SU-DHL-6 (cell line): ENCODE measurements around the gene MAPT.

ENCODE experiments used
- H2AFZ ChIP-seq: fragments of 200-600 bp; sonication (generic); 2 replicates; pipeline ENCODE4 v1.6.1; 2014; ENCODE audit warnings: low read depth, mild to moderate bottlenecking, moderate library complexity, mixed read lengths, antibody characterized with exemption, low read length; ENCODE audit not compliant: severe bottlenecking
- H3F3A ChIP-seq: fragments of 200-600 bp; shearing (Covaris generic); 2 replicates; pipeline ENCODE4 v1.6.0; 2016; ENCODE audit warnings: antibody characterized with exemption, mild to moderate bottlenecking; ENCODE audit not compliant: insufficient read depth
- H3K27ac ChIP-seq: fragments of 200-600 bp; sonication (generic); 2 replicates; pipeline ENCODE4 v1.5.1; 2016; ENCODE audit warnings: low read depth, mild to moderate bottlenecking, low read length, moderate library complexity, mixed read lengths
- H3K27me3 ChIP-seq: fragments of 200-600 bp; sonication (generic), shearing (Covaris generic); 2 replicates; pipeline ENCODE4 v1.6.0; 2014; ENCODE audit warnings: mild to moderate bottlenecking, low read length
- H3K36me3 ChIP-seq: fragments of 200-600 bp; sonication (generic); 2 replicates; pipeline ENCODE4 v1.6.1; 2014; ENCODE audit warnings: mild to moderate bottlenecking, low read length, mixed read lengths
- H3K4me2 ChIP-seq: fragments of 300-600, 200-600 bp; shearing (Covaris generic), sonication (generic); 2 replicates; pipeline ENCODE4 v1.6.0; 2014; ENCODE audit warnings: low read length, low read depth, mild to moderate bottlenecking; ENCODE audit not compliant: poor library complexity, severe bottlenecking
- H3K4me3 ChIP-seq: fragments of 200-600 bp; sonication (generic); 2 replicates; pipeline ENCODE4 v1.5.1; 2014; ENCODE audit warnings: antibody characterized with exemption, low read length, mild to moderate bottlenecking, mixed read lengths; ENCODE audit not compliant: insufficient read depth, poor library complexity, severe bottlenecking
- H3K79me2 ChIP-seq: fragments of 200-600 bp; sonication (generic); 2 replicates; pipeline ENCODE4 v1.6.1; 2014; ENCODE audit warnings: mild to moderate bottlenecking, low read length, moderate library complexity; ENCODE audit not compliant: insufficient read depth
- H3K9ac ChIP-seq: fragments of 200-600 bp; sonication (generic); 2 replicates; pipeline ENCODE4 v1.7.0; 2014; ENCODE audit warnings: mild to moderate bottlenecking, low read length
- H3K9me2 ChIP-seq: fragments of 200-600 bp; sonication (generic); replicated peaks from 2 replicates; pipeline ENCODE4 v1.6.1; 2014; ENCODE audit warnings: low read length; ENCODE audit not compliant: insufficient read depth
- H3K9me3 ChIP-seq: fragments of 200-600 bp; sonication (generic); 2 replicates; pipeline ENCODE4 v1.6.1; 2014; ENCODE audit warnings: low read length, mixed read lengths; ENCODE audit not compliant: insufficient read depth
- H4K20me1 ChIP-seq: fragments of 200-600 bp; sonication (generic); 2 replicates; pipeline ENCODE4 v1.6.1; 2014; ENCODE audit warnings: low read depth, mild to moderate bottlenecking, antibody characterized with exemption, low read length, moderate library complexity, mixed read lengths
- EZH2phosphoT487 ChIP-seq: fragments of 200-600 bp; sonication (generic), shearing (Covaris generic); conservative IDR thresholded peaks from 2 replicates; pipeline ENCODE4 v1.6.1; 2018; ENCODE audit warnings: mild to moderate bottlenecking, antibody characterized with exemption, low read length, moderate library complexity, mixed read lengths
- TF ChIP-seq, protein P1 (sequence below): fragments of 200-600 bp; sonication (generic); IDR thresholded peaks from one replicate; pipeline ENCODE4 v1.5.1; 2017; ENCODE audit warnings: antibody characterized with exemption, mild to moderate bottlenecking, low read length, moderate library complexity; ENCODE audit not compliant: insufficient read depth, poor library complexity, severe bottlenecking

The MAPT gene

DNA sequence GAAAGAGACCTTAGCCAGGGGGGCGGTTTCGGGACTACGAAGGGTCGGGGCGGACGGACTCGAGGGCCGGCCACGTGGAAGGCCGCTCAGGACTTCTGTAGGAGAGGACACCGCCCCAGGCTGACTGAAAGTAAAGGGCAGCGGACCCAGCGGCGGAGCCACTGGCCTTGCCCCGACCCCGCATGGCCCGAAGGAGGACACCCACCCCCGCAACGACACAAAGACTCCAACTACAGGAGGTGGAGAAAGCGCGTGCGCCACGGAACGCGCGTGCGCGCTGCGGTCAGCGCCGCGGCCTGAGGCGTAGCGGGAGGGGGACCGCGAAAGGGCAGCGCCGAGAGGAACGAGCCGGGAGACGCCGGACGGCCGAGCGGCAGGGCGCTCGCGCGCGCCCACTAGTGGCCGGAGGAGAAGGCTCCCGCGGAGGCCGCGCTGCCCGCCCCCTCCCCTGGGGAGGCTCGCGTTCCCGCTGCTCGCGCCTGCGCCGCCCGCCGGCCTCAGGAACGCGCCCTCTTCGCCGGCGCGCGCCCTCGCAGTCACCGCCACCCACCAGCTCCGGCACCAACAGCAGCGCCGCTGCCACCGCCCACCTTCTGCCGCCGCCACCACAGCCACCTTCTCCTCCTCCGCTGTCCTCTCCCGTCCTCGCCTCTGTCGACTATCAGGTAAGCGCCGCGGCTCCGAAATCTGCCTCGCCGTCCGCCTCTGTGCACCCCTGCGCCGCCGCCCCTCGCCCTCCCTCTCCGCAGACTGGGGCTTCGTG, at the start of gene MAPT:
Gene MAPT, plus strand, starts transcription at position 533 of the 763 bp plus-strand sequence. CDS start 67,784 bp downstream, outside the sequence.
- Histone ChIP-seq H3K27ac (no peak within 1 kb of the TSS), H3K36me3 (no peaks in the 10 kb centered on the region), H3K4me2 (peak within 1 kb of the TSS; percentile 40), H2AFZ (no peak within 1 kb of the TSS), H4K20me1 (no peaks in the 10 kb centered on the region), H3K9ac (no peak within 1 kb of the TSS), H3K27me3 (no peaks in the 10 kb centered on the region), H3K4me3 (peak within 1 kb of the TSS; percentile 26), H3F3A (no peaks in the 10 kb centered on the region), H3K9me3 (no peaks in the 10 kb centered on the region), H3K79me2 (no peaks in the 10 kb centered on the region), H3K9me2 (no peaks in the 10 kb centered on the region)
- TF ChIP-seq, protein P1, sequence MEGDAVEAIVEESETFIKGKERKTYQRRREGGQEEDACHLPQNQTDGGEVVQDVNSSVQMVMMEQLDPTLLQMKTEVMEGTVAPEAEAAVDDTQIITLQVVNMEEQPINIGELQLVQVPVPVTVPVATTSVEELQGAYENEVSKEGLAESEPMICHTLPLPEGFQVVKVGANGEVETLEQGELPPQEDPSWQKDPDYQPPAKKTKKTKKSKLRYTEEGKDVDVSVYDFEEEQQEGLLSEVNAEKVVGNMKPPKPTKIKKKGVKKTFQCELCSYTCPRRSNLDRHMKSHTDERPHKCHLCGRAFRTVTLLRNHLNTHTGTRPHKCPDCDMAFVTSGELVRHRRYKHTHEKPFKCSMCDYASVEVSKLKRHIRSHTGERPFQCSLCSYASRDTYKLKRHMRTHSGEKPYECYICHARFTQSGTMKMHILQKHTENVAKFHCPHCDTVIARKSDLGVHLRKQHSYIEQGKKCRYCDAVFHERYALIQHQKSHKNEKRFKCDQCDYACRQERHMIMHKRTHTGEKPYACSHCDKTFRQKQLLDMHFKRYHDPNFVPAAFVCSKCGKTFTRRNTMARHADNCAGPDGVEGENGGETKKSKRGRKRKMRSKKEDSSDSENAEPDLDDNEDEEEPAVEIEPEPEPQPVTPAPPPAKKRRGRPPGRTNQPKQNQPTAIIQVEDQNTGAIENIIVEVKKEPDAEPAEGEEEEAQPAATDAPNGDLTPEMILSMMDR, result peak; percentile 35
- TF ChIP-seq EZH2phosphoT487, result no peak

- Histone ChIP-seq H3K9me2 (no peaks in the 10 kb centered on the region), H3K9me3 (no peaks in the 10 kb centered on the region), H3K36me3 (no peaks in the 10 kb centered on the region), H3F3A (no peaks in the 10 kb centered on the region), H3K9ac (no peak within 1 kb of the TSS), H3K4me2 (no peak within 1 kb of the TSS), H3K79me2 (no peaks in the 10 kb centered on the region), H3K27me3 (no peaks in the 10 kb centered on the region), H3K27ac (no peak within 1 kb of the TSS), H2AFZ (no peak within 1 kb of the TSS), H3K4me3 (no peak within 1 kb of the TSS), H4K20me1 (no peaks in the 10 kb centered on the region)
- TF ChIP-seq EZH2phosphoT487, result no peak
- TF ChIP-seq, protein P1, result no peak
Measured at GRCh38 chr17:45844695-45845375, 49.5 kb upstream of the MAPT start, which contains the start of gene SPPL2C. TSS of gene SPPL2C (plus strand) at chr17:45844881. CDS start at chr17:45844907, 26 bp downstream.

DNA sequence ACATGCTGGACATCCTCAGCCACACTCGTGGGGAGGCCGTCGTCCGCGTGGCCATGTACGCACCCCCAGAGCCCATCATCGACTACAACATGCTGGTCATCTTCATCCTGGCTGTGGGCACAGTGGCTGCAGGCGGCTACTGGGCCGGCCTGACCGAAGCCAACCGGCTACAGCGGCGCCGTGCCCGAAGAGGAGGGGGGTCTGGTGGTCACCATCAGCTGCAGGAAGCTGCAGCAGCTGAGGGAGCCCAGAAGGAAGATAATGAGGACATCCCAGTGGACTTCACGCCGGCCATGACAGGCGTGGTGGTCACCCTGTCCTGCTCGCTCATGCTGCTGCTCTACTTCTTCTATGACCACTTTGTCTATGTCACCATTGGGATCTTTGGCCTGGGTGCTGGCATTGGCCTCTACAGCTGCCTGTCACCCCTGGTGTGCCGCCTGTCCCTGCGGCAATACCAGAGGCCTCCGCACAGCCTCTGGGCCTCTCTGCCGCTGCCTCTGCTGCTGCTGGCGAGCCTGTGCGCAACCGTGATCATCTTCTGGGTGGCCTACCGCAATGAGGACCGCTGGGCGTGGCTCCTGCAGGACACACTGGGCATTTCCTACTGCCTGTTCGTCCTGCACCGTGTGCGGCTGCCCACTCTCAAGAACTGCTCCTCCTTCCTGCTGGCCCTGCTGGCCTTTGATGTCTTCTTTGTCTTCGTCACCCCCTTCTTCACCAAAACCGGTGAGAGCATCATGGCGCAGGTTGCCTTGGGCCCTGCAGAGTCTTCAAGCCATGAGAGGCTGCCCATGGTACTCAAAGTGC, 48.8 kb upstream of the MAPT start:
- no peaks in the 10 kb centered on the region for H3F3A ChIP-seq
- H3K79me2 ChIP-seq, result no peaks in the 10 kb centered on the region
- H3K4me3 ChIP-seq, result no peak overlapping the region
- no peak overlapping the region for H3K4me2 ChIP-seq
- no peaks in the 10 kb centered on the region for H3K9me3 ChIP-seq
- no peaks in the 10 kb centered on the region for H4K20me1 ChIP-seq
- no peaks in the 10 kb centered on the region for H3K27me3 ChIP-seq
- no peaks in the 10 kb centered on the region for H3K36me3 ChIP-seq
- no peak overlapping the region for H3K9ac ChIP-seq
- no peak overlapping the region for H3K27ac ChIP-seq
- TF ChIP-seq EZH2phosphoT487, result no peak
- TF ChIP-seq, protein P1, result no peak
- H3K9me2 ChIP-seq, result no peaks in the 10 kb centered on the region
- no peak overlapping the region for H2AFZ ChIP-seq
